Measurements from ENCODE around the gene BTBD16.

DNA sequence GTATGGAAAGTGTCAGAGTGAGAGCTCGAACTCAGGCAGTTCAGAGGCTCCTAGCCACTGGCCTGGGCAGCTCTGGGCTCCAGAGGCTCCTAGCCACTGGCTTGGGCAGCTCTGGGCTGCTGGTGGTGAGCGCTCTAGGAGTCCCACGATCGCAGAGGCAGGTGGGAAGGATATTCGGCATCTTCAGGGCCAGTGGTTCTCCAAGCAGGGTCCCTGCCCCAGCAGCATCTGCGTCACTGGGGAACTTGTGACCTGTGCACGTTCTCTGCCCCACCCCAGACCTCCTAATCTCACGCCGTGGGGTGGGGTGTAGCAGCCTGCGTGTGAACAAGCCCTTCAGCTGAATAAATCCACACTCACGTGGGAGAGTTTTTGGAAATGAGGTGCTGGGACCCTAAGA lies 25.2 kb upstream of the BTBD16 start:
- TF ChIP-seq, protein P1, sequence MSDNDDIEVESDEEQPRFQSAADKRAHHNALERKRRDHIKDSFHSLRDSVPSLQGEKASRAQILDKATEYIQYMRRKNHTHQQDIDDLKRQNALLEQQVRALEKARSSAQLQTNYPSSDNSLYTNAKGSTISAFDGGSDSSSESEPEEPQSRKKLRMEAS (IDR thresholded peaks at IDR 0.05; ENCODE audit: insufficient read depth, insufficient read length): no peak
- TF ChIP-seq POLR2AphosphoS5 (IDR thresholded peaks at IDR 0.05; ENCODE audit: insufficient read depth, low read depth, low read length): no peak
